Measurements from ENCODE around the gene ARF1. TPM values are rescaled to one million over a fixed set of nuclear protein-coding genes. Genes with fewer than 3 reads are reported as not detected.

Gene ARF1
- total RNA-seq, 4 donors from 2014 or later: 284 to 385 (median 362) TPM

DNA sequence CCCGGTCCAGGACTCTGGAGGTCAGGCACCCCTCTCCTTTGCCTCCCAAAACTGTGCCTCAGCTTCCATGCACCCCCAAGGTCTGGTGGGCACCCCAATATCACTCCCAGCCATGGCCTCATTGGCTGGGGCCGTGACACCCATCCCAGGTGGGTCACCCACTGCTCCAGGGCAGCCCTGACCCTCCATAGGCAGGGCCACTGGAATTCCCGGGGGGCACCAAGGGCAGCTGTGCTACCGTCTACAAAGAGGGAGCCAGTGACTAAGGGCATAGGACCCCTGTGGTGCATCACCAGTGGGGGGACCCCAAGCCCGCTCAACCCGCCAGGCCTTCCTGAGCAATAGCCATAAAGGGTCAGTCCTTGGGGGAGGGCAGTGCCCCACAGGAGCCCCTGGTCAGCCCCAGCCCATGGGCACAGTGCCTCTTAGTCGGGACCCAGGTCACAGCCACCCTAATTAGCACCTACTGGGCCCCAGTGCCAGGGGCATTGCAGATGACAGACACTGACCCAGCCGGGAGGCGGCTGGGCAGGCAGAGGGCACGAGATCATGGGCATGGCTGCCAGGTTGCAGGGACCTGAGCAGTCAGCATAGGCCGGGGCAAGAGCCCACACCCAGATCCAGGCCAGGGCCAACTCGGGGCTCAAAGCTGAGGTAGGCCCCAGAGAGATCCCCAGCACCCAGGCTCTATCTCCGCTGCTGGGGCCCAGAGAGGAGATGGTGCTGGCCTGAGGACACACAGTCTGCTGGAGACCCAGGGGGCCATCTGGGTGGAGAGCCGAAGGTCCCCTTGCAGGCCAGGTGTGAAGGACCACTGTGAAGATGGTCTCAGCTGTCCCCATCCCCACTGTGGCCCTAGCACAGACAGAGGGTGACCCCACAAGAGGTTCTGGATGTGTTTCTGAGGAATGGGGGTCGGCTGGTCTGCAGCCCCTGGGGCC is 19.0 kb upstream of the ARF1 start:
- no peak for TF ChIP-seq CTCF (IDR thresholded peaks at IDR 0.05)
- TF ChIP-seq POLR2A (IDR thresholded peaks at IDR 0.05): no peak
- TF ChIP-seq EP300 (IDR thresholded peaks at IDR 0.05): no peak
- TF ChIP-seq POLR2AphosphoS5 (IDR thresholded peaks at IDR 0.05): no peak
- peak; percentile 50 to 65 for DNase-seq (ENCODE audit: low spot score in 2 of 2)

GRCh38 chr1:228064296-228064695 is 18.2 kb upstream of the ARF1 start:
- no peak for TF ChIP-seq CTCF (IDR thresholded peaks at IDR 0.05)
- TF ChIP-seq EP300 (IDR thresholded peaks at IDR 0.05): no peak
- TF ChIP-seq POLR2AphosphoS5 (IDR thresholded peaks at IDR 0.05): no peak
- no peak for TF ChIP-seq POLR2A (IDR thresholded peaks at IDR 0.05)
- DNase-seq (ENCODE audit: low spot score in 2 of 2): peak; percentile 52 to 69
- H3K4me3 ChIP-seq: no peak overlapping the region
- H3K9me3 ChIP-seq: no peaks in the 10 kb centered on the region
- peaks cover 92% of the 10 kb centered on the region for H3K27me3 ChIP-seq
- WGBS: 20% methylated on average over 1 of the region's 8 CpGs
- no peak overlapping the region for H3K27ac ChIP-seq
- H3K4me1 ChIP-seq: peaks cover 14% of the 10 kb centered on the region
- H3K36me3 ChIP-seq: no peaks in the 10 kb centered on the region

More for the DNA sequence above, 19.0 kb upstream of the ARF1 start:
- 92% methylated on average over 2 of the region's 15 CpGs for WGBS
- Histone ChIP-seq H3K36me3 (no peaks in the 10 kb centered on the region), H3K4me3 (no peak overlapping the region), H3K27ac (no peak overlapping the region), H3K27me3 (peaks cover 98% of the 10 kb centered on the region), H3K9me3 (no peaks in the 10 kb centered on the region), H3K4me1 (peaks cover 20% of the 10 kb centered on the region)

- DNase-seq (ENCODE audit: low spot score in 2 of 2): peak; percentile 50 to 77
These were observed 17.6 kb upstream of the ARF1 start for GRCh38 chr1:228064741-228065542.

GRCh38 chr1:228065543-228066347 is 16.8 kb upstream of the ARF1 start:
- Histone ChIP-seq H3K27ac (no peak overlapping the region), H3K4me3 (no peak overlapping the region), H3K27me3 (peaks cover 78% of the 10 kb centered on the region), H3K4me1 (peaks cover 2% of the 10 kb centered on the region), H3K36me3 (no peaks in the 10 kb centered on the region), H3K9me3 (no peaks in the 10 kb centered on the region)
- DNase-seq (ENCODE audit: low spot score in 2 of 2): peak; percentile 55 to 72
- TF ChIP-seq CTCF (IDR thresholded peaks at IDR 0.05) (no peak), POLR2AphosphoS5 (IDR thresholded peaks at IDR 0.05) (no peak), POLR2A (IDR thresholded peaks at IDR 0.05) (no peak), EP300 (IDR thresholded peaks at IDR 0.05) (no peak)
- 64% methylated on average over 10 of the region's 15 CpGs for WGBS

More at GRCh38 chr1:228064741-228065542, 17.6 kb upstream of the ARF1 start:
- no peak overlapping the region for H3K4me3 ChIP-seq
- 76% methylated on average over 7 of the region's 15 CpGs for WGBS
- H3K4me1 ChIP-seq: peaks cover 10% of the 10 kb centered on the region
- peaks cover 86% of the 10 kb centered on the region for H3K27me3 ChIP-seq
- no peaks in the 10 kb centered on the region for H3K9me3 ChIP-seq
- TF ChIP-seq EP300 (IDR thresholded peaks at IDR 0.05) (no peak), POLR2A (IDR thresholded peaks at IDR 0.05) (no peak), POLR2AphosphoS5 (IDR thresholded peaks at IDR 0.05) (no peak), CTCF (IDR thresholded peaks at IDR 0.05) (no peak)
- H3K27ac ChIP-seq: no peak overlapping the region
- H3K36me3 ChIP-seq: no peaks in the 10 kb centered on the region

All from suprapubic skin (tissue), 4 donors.